GM12878 (cell line): Measurements from ENCODE around the gene CXCL17. TPM values are rescaled to one million over a fixed set of nuclear protein-coding genes. Genes with fewer than 3 reads are reported as not detected.

Experiments used
- ATAC-seq: fragments of 200-7000 bp; cut with Tn5 transposase; 3 replicates; pipeline ENCODE4 v1.9.1; 2020; ENCODE audit warnings: mild to moderate bottlenecking, moderate library complexity
- BruUV-seq: library from RNA; stranded (reverse); fragments of 400-500 nt; replicated peaks from 2 replicates; lab custom pipeline; 2021; lab: Mats Ljungman, UMichigan
- CTCF ChIA-PET: fragments of 300-600 bp; sonication (Branson Sonifier 250); formaldehyde crosslinking; extraction: SDS; loops from one replicate; lab custom pipeline; 2021; ENCODE audit warnings: inconsistent platforms; lab: Yijun Ruan, JAX
- POLR2A ChIA-PET: fragments of 350-600 bp; formaldehyde crosslinking; extraction: SDS; loops from one replicate; lab custom pipeline; 2021; ENCODE audit warnings: inconsistent platforms; lab: Charles Lee
- RAD21 ChIA-PET: fragments of 300-600 bp; sonication (Branson Sonifier 250); formaldehyde crosslinking; loops from one replicate; lab custom pipeline; 2023; ENCODE audit warnings: antibody characterized with exemption; ENCODE audit not compliant: unreplicated experiment; lab: Charles Lee
- SMC1A ChIA-PET: fragments of 300-600 bp; sonication (Branson Sonifier 250); formaldehyde crosslinking; loops from one replicate; lab custom pipeline; 2023; ENCODE audit not compliant: unreplicated experiment, uncharacterized antibody; lab: Charles Lee
- DNase-seq: peaks from one replicate; pipeline ENCODE4 v3.0.0-alpha.2; 2011; ENCODE audit warnings: low read depth, low spot score
- FAIRE-seq: peaks from 3 replicates; lab custom pipeline; 2011; peaks lifted over from hg19 to GRCh38; lab: Jason Lieb, UNC
- H2AFZ ChIP-seq: 2 replicates; pipeline ENCODE4 v1.6.0; 2011; ENCODE audit warnings: low read depth, low read length, control low read depth; ENCODE audit not compliant: control insufficient read depth
- H3K27ac ChIP-seq: 2 replicates; pipeline ENCODE4 v1.5.1; 2011; ENCODE audit warnings: control low read depth; ENCODE audit not compliant: control insufficient read depth, insufficient read depth
- H3K27me3 ChIP-seq, 2 experiments: replicated peaks in 1 of 2; 2 replicates each; pipeline versions ENCODE4 v1.6.0 to v1.6.1; 2011; ENCODE audit warnings: low read length in 1 of 2; ENCODE audit not compliant: control insufficient read depth in 2 of 2, insufficient read depth in 2 of 2
- H3K36me3 ChIP-seq, 2 experiments: 2 replicates each; pipeline ENCODE4 v1.5.1; 2011; ENCODE audit warnings: low read length in 1 of 2; ENCODE audit not compliant: control insufficient read depth in 2 of 2, insufficient read depth in 2 of 2
- H3K4me1 ChIP-seq: 2 replicates; pipeline ENCODE4 v1.6.1; 2011; ENCODE audit warnings: mild to moderate bottlenecking, low read length, moderate library complexity, mixed read lengths; ENCODE audit not compliant: control insufficient read depth, insufficient read depth
- H3K4me2 ChIP-seq: 2 replicates; pipeline ENCODE4 v1.6.0; 2011; ENCODE audit warnings: control low read depth; ENCODE audit not compliant: control insufficient read depth, insufficient read depth
- H3K4me3 ChIP-seq: fragments of 200-600 bp; sonication (generic); 2 replicates; pipeline ENCODE4 v1.5.1; 2016
- H3K79me2 ChIP-seq: 2 replicates; pipeline ENCODE4 v1.6.0; 2011; ENCODE audit warnings: low read length; ENCODE audit not compliant: control insufficient read depth, insufficient read depth
- H3K9ac ChIP-seq: 2 replicates; pipeline ENCODE4 v1.8.0; 2011; ENCODE audit warnings: low read length, control low read depth, mixed read lengths; ENCODE audit not compliant: control insufficient read depth, insufficient read depth
- H3K9me3 ChIP-seq: replicated peaks from 3 replicates; pipeline ENCODE4 v1.5.1; 2011; ENCODE audit warnings: mild to moderate bottlenecking, low read length; ENCODE audit not compliant: control insufficient read depth, insufficient read depth
- H4K20me1 ChIP-seq: 2 replicates; pipeline ENCODE4 v1.6.0; 2011; ENCODE audit not compliant: control insufficient read depth, insufficient read depth
- CEBPB ChIP-seq, 2 experiments: fragments of 150-350 bp in 1 of 2; IDR thresholded peaks; 2 replicates each; pipeline ENCODE4 v1.6.1; 2012 to 2014; ENCODE audit warnings: low read depth in 2 of 2, low read length in 2 of 2, borderline replicate concordance in 1 of 2, inconsistent platforms in 1 of 2
- ELK1 ChIP-seq: IDR thresholded peaks from 2 replicates; pipeline ENCODE4 v1.6.1; 2012; ENCODE audit warnings: low read depth, low read length, improper control_type of control experiment
- MAX ChIP-seq: IDR thresholded peaks from 2 replicates; pipeline ENCODE4 v1.6.1; 2012; ENCODE audit warnings: low read depth, low read length, improper control_type of control experiment
- WGBS: methylation state at CpG from one replicate; pipeline ENCODE4 v1.1.6; 2016; ENCODE audit warnings: low lambda C conversion rate; ENCODE audit not compliant: insufficient replicate concordance, insufficient coverage; ENCODE audit errors: missing lambda C conversion rate; 5-methylcytosine and 5-hydroxymethylcytosine counted together
- in situ Hi-C: fragments of 300-500 bp; cut with MboI; formaldehyde crosslinking; loops from 9 replicates; pipeline ENCODE4 v1.14.3; 2018; ENCODE audit warnings: mixed read lengths
- intact Hi-C: fragments of 100-400 bp; cut with micrococcal nuclease; formaldehyde crosslinking; loops from one replicate; pipeline ENCODE4 v1.14.2; 2022; ENCODE audit not compliant: unreplicated experiment
- polyA plus RNA-seq, 11 experiments: library from polyadenylated mRNA; depleted of rRNA in 4 of 11; unstranded in 6 of 11; stranded (reverse) in 5 of 11; fragments of >200 nt; fragmentation: Nextera tagmentation in 4 of 11; fragmentation: Illumina TruSeq in 1 of 11; extraction: Ambion mirVana in 4 of 11; extraction: Trizol in 1 of 11; gene quantifications; 1 replicate in 1 of 11; 2 replicates in 10 of 11; pipeline versions ENCODE4 v1.2.1 to v1.2.3, GENCODE V29; 2011 to 2016; ENCODE audit warnings: inconsistent platforms in 2 of 11, missing spikeins in 2 of 11, low read depth in 1 of 11
- total RNA-seq, 4 experiments: library from RNA; depleted of rRNA in 3 of 4; stranded (reverse); fragments of >200 nt in 3 of 4; fragmentation: Illumina TruSeq in 1 of 4; extraction: Trizol in 1 of 4; gene quantifications; 2 replicates each; pipeline versions ENCODE4 v1.2.1 to v1.2.3, GENCODE V29; 2013 to 2021

The CXCL17 gene
- total and polyA plus RNA-seq, 10 of the 15 experiments (the other 5 are each of a cell fraction or from before 2014, with no cell fraction given), result 0.13 to 0.24 (median 0.15) TPM; not detected in 7

GRCh38 chr19:42468273-42468796 is 25.6 kb upstream of the CXCL17 start:
- POLR2A ChIA-PET, result interaction anchor here (1.3 kb wide), 1 partner anchor 61 kb away, joined by 3 read pairs; no protein-coding TSS in a partner anchor
- no peaks in the 10 kb centered on the region for H3K79me2 ChIP-seq
- FAIRE-seq, result no peak
- no peak overlapping the region for H3K4me3 ChIP-seq
- no TSS peak for BruUV-seq
- no peak overlapping the region for H3K27ac ChIP-seq
- no peaks in the 10 kb centered on the region for H3K36me3 ChIP-seq
- SMC1A ChIA-PET, result interaction anchor here (0.6 to 8.0 kb wide), 6 partner anchors 16 to 208 kb away, joined by 3 to 127 read pairs (median 12); partner anchors contain the start of gene CEACAM1
- CTCF ChIA-PET, result interaction anchor here (1.6 to 5.3 kb wide), 3 partner anchors 26 to 60 kb away, joined by 12 to 116 read pairs (median 20); partner anchors contain the start of gene CEACAM1
- no peak for DNase-seq
- H3K9me3 ChIP-seq, result no peaks in the 10 kb centered on the region
- no peak overlapping the region for H2AFZ ChIP-seq
- RAD21 ChIA-PET, result interaction anchor here (1.4 to 3.6 kb wide), 3 partner anchors 18 to 60 kb away, joined by 5 to 135 read pairs (median 5); partner anchors contain the start of gene CEACAM1
- peaks cover 30% of the 10 kb centered on the region for H3K4me1 ChIP-seq
- intact Hi-C loops, result loop anchor here (5.0 kb wide), 1 partner anchor 44 kb away; no protein-coding TSS in a partner anchor
- no peaks in the 10 kb centered on the region for H3K27me3 ChIP-seq
- H3K9ac ChIP-seq, result no peak overlapping the region
- WGBS, result 83% methylated on average over 3 of the region's 3 CpGs
- TF ChIP-seq ELK1 (no peak), CEBPB (IDR thresholded peaks at IDR 0.05; ENCODE audit: borderline replicate concordance in 1 of 2, low read depth in 2 of 2, low read length in 2 of 2) (no peak), MAX (no peak)
- in situ Hi-C loops, result no loop called here
- no peak overlapping the region for H3K4me2 ChIP-seq
- H4K20me1 ChIP-seq, result no peaks in the 10 kb centered on the region
- ATAC-seq, result no peak
